Measurements from ENCODE around the gene SSB.
"Not testable (repeated sequence)": the region's sequence is repeated elsewhere in the genome, so short reads cannot be mapped to it uniquely, and the experiment has no call there.

The SSB gene

GRCh38 chr2:169838743-169839489 is 40.2 kb downstream of the SSB start:
- DNase-seq: no peak

- DNase-seq: no peak
Measured at GRCh38 chr2:169839954-169840746, 41.5 kb downstream of the SSB start.

GRCh38 chr2:169840747-169841142 is 42.1 kb downstream of the SSB start:
- DNase-seq: no peak

- DNase-seq: not testable (repeated sequence)
Measured at GRCh38 chr2:169841625-169842024, 43.0 kb downstream of the SSB start.

- no peak for DNase-seq
Measured at GRCh38 chr2:169845016-169845415, 46.3 kb downstream of the SSB start.

GRCh38 chr2:169848959-169849693 is 50.5 kb downstream of the SSB start:
- DNase-seq: not testable (repeated sequence)

- no peak for DNase-seq
Measured at GRCh38 chr2:169849710-169850109, 51.0 kb downstream of the SSB start.

GRCh38 chr2:169853041-169853668 is 54.5 kb downstream of the SSB start:
- no peak for DNase-seq

GRCh38 chr2:169855281-169856258 is 56.9 kb downstream of the SSB start:
- DNase-seq: not testable (repeated sequence)

- no peak for DNase-seq
Measured at GRCh38 chr2:169859423-169859822, 60.8 kb downstream of the SSB start.

GRCh38 chr2:169860149-169860548 is 61.5 kb downstream of the SSB start:
- no peak for DNase-seq

All from CD4-positive, alpha-beta T cell treated with Interleukin-17A for 1 hour (primary cell).